WTC11 (cell line): Measurements from ENCODE around the gene SFT2D2. TPM values are rescaled to one million over a fixed set of nuclear protein-coding genes. Genes with fewer than 3 reads are reported as not detected.

Experiments
- ATAC-seq: fragments of 200-7000 bp; cut with Tn5 transposase; 2 replicates; pipeline ENCODE4 v1.10.0; 2021; ENCODE audit warnings: mild to moderate bottlenecking, moderate library complexity
- CTCF ChIA-PET: fragments of 300-600 bp; sonication (Branson Sonifier 250); formaldehyde crosslinking; loops from one replicate; lab custom pipeline; 2021; ENCODE audit warnings: antibody characterized with exemption; lab: Charles Lee
- POLR2A ChIA-PET: fragments of 350-600 bp; sonication (Branson Sonifier 250); formaldehyde crosslinking; loops from one replicate; lab custom pipeline; 2021; ENCODE audit warnings: antibody characterized with exemption; lab: Charles Lee
- DNase-seq: peaks from one replicate; pipeline ENCODE4 v3.0.0; 2021; ENCODE audit warnings: low spot score
- H3K27ac Mint-ChIP-seq: 2 replicates; pipeline ENCODE4 v1.8.0; 2021; ENCODE audit warnings: mixed read lengths
- H3K27me3 Mint-ChIP-seq: 2 replicates; pipeline ENCODE4 v1.8.0; 2021; ENCODE audit warnings: low read depth, mild to moderate bottlenecking, moderate library complexity, mixed read lengths
- H3K36me3 Mint-ChIP-seq: 2 replicates; pipeline ENCODE4 v1.8.0; 2021; ENCODE audit warnings: mixed read lengths
- H3K4me1 Mint-ChIP-seq: 2 replicates; pipeline ENCODE4 v1.8.0; 2022; ENCODE audit warnings: mixed read lengths
- H3K4me3 Mint-ChIP-seq: 2 replicates; pipeline ENCODE4 v1.8.0; 2021; ENCODE audit warnings: mild to moderate bottlenecking, moderate library complexity, mixed read lengths
- H3K9me3 Mint-ChIP-seq: 2 replicates; pipeline ENCODE4 v1.8.0; 2021; ENCODE audit warnings: mixed read lengths
- ATF1 ChIP-seq: sonication (generic); formaldehyde crosslinking; IDR thresholded peaks from 2 replicates; pipeline ENCODE4 v1.8.1; 2023; ENCODE audit warnings: mild to moderate bottlenecking, moderate library complexity, missing genetic modification reagents
- GABPB1 ChIP-seq: sonication (generic); formaldehyde crosslinking; IDR thresholded peaks from 2 replicates; pipeline ENCODE4 v1.8.1; 2023; ENCODE audit warnings: mild to moderate bottlenecking, missing genetic modification reagents
- JAZF1 ChIP-seq: fragments of 250-450 bp; sonication (Bioruptor Pico); IDR thresholded peaks from 2 replicates; pipeline ENCODE4 v1.9.0; 2021; ENCODE audit warnings: moderate library complexity, mild to moderate bottlenecking, inconsistent platforms
- MXD4 ChIP-seq: fragments of 250-450 bp; sonication (Bioruptor Pico); IDR thresholded peaks from 2 replicates; pipeline ENCODE4 v1.8.0; 2021; ENCODE audit warnings: mild to moderate bottlenecking, moderate library complexity, borderline replicate concordance
- NFATC4 ChIP-seq: fragments of 250-450 bp; sonication (Bioruptor Pico); IDR thresholded peaks from 2 replicates; pipeline ENCODE4 v1.9.0; 2021; ENCODE audit warnings: mild to moderate bottlenecking
- NFYB ChIP-seq: sonication (generic); formaldehyde crosslinking; conservative IDR thresholded peaks from 2 replicates; pipeline ENCODE4 v1.8.0; 2022; ENCODE audit warnings: low read depth, missing genetic modification reagents
- NR1H2 ChIP-seq: sonication (generic); formaldehyde crosslinking; IDR thresholded peaks from 2 replicates; pipeline ENCODE4 v1.9.0; 2021; ENCODE audit warnings: mild to moderate bottlenecking, moderate library complexity, missing genetic modification reagents
- NR2C2 ChIP-seq: sonication (generic); formaldehyde crosslinking; IDR thresholded peaks from 2 replicates; pipeline ENCODE4 v1.8.0; 2022; ENCODE audit warnings: mild to moderate bottlenecking, missing genetic modification reagents
- SMAD4 ChIP-seq: sonication (generic); formaldehyde crosslinking; IDR thresholded peaks from 2 replicates; pipeline ENCODE4 v1.8.0; 2022; ENCODE audit warnings: mild to moderate bottlenecking, missing genetic modification reagents
- SOX15 ChIP-seq: fragments of 250-450 bp; sonication (Bioruptor Pico); IDR thresholded peaks from 2 replicates; pipeline ENCODE4 v1.9.0; 2021; ENCODE audit warnings: mild to moderate bottlenecking
- SP1 ChIP-seq: sonication (generic); formaldehyde crosslinking; conservative IDR thresholded peaks from 2 replicates; pipeline ENCODE4 v1.8.1; 2022; ENCODE audit warnings: missing genetic modification reagents
- ZBTB21 ChIP-seq: sonication (generic); formaldehyde crosslinking; IDR thresholded peaks from 2 replicates; pipeline ENCODE4 v1.8.1; 2023; ENCODE audit warnings: mild to moderate bottlenecking, missing genetic modification reagents, borderline replicate concordance
- ZNF121 ChIP-seq: sonication (generic); formaldehyde crosslinking; IDR thresholded peaks from 2 replicates; pipeline ENCODE4 v1.8.0; 2023; ENCODE audit warnings: missing genetic modification reagents
- ZNF138 ChIP-seq: sonication (generic); formaldehyde crosslinking; conservative IDR thresholded peaks from 2 replicates; pipeline ENCODE4 v1.8.1; 2022; ENCODE audit warnings: mild to moderate bottlenecking, moderate library complexity, missing genetic modification reagents
- total RNA-seq: library from RNA; stranded (reverse); gene quantifications from 3 replicates; pipeline ENCODE4 v1.2.3, GENCODE V29; 2021
- TF ChIP-seq, protein P1 (sequence below): sonication (generic); formaldehyde crosslinking; IDR thresholded peaks from 2 replicates; pipeline ENCODE4 v1.8.1; 2023; ENCODE audit warnings: mild to moderate bottlenecking, missing genetic modification reagents
- TF ChIP-seq, protein P2 (sequence below): fragments of 250-450 bp; sonication (Bioruptor Pico); IDR thresholded peaks from 2 replicates; pipeline ENCODE4 v1.9.0; 2021; ENCODE audit warnings: mild to moderate bottlenecking
- TF ChIP-seq, protein P3 (sequence below): sonication (generic); formaldehyde crosslinking; IDR thresholded peaks from 2 replicates; pipeline ENCODE4 v1.8.1; 2022; ENCODE audit warnings: mild to moderate bottlenecking, moderate library complexity, missing genetic modification reagents
- TF ChIP-seq, protein P4 (sequence below): fragments of 250-450 bp; sonication (Bioruptor Pico); IDR thresholded peaks from 2 replicates; pipeline ENCODE4 v2.1.2; 2022; ENCODE audit warnings: mild to moderate bottlenecking, moderate library complexity
- TF ChIP-seq, protein P5 (sequence below): sonication (generic); formaldehyde crosslinking; IDR thresholded peaks from 2 replicates; pipeline ENCODE4 v1.8.0; 2022; ENCODE audit warnings: mild to moderate bottlenecking, missing genetic modification reagents
- TF ChIP-seq, protein P6 (sequence below): sonication (generic); formaldehyde crosslinking; IDR thresholded peaks from 2 replicates; pipeline ENCODE4 v1.8.1; 2023; ENCODE audit warnings: mild to moderate bottlenecking, missing genetic modification reagents, moderate library complexity
- TF ChIP-seq, protein P7 (sequence below): sonication (generic); formaldehyde crosslinking; IDR thresholded peaks from 2 replicates; pipeline ENCODE4 v1.8.0; 2022; ENCODE audit warnings: mild to moderate bottlenecking, missing genetic modification reagents

Gene SFT2D2
- total RNA-seq, 1 experiment from 2014 or later, result 23.2 TPM

DNA sequence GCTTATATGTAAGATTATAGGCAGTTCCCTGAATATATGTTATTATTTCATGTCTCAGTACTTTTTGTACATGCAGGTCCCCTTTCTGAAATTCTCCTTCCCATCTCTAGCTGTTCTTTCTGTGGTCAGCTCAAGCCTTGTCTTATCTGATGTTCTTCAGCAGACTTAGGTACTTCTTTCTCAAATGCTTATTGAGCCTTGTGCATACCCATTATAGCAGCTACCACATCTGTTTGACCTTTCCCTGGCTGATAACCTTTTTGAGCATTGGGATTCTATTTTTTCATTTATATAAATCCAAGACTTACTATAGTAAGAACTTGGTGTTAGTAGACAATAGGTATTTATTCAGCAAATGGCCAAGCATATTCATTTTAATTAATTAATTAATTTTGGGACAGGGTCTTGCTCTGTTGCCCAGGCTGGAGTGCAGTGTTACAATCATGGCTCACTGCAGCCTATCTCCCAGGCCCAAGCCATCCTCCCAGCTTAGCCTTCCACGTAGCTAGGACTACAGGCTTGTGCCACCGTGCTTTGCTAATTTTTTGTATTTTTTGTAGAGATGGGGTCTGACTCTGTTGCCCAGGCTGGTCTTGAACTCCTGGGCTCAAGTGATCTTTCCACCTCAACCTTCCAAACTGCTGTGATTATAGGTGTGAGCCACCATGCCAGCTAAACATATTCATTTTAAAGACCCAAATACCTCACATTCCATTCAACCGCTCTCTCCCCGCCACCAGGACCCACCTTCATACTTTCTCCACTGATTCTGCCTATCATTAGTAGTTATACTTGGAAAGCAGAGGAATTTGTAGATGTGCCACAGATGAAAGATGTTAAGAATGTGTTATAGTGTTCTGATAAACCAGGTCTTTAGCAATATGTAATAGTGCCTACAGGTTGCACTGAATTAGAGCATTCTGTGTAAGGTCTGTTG, 30.3 kb upstream of the SFT2D2 start:
- no peaks in the 10 kb centered on the region for H3K27me3 Mint-ChIP-seq
- ChIA-PET POLR2A (no interaction called here), CTCF (interaction anchor here (1.1 to 1.5 kb wide), 2 partner anchors 40 to 113 kb away, joined by 5 to 9 read pairs; no protein-coding TSS in a partner anchor)
- no peak for DNase-seq
- peaks cover 4% of the 10 kb centered on the region for H3K4me1 Mint-ChIP-seq
- no peak overlapping the region for H3K4me3 Mint-ChIP-seq
- H3K36me3 Mint-ChIP-seq, result peaks cover 30% of the 10 kb centered on the region
- TF ChIP-seq ZNF121 (CRISPR knock-in tag) (peak; percentile 78), MXD4 (CRISPR knock-in tag) (no peak)
- 0 out of 2 replicates have a peak overlapping the region, but pooled peaks have one; percentile 0 for H3K27ac Mint-ChIP-seq
- H3K9me3 Mint-ChIP-seq, result no peaks in the 10 kb centered on the region
- ATAC-seq, result peak; percentile 80

DNA sequence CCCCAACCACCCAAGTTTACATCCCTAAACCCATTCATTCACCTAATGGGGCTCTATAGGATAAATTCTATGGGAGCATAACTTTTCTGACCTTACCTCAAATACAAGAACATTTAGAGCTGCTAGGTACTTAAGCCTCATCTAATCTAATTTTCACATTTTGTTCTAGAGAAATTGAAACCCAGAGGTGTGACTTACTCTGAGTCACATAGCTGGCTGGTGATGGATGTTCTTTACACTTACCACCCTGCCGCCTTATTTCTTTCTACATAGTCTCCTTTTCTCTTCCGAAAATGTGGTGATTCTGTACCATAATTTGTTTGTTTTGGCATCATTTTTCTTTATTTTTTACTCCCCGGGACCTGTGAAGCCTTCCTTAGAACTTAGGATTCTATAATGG, 26.7 kb upstream of the SFT2D2 start:
- Mint-ChIP-seq H3K4me1 (peaks cover 10% of the 10 kb centered on the region), H3K36me3 (peaks cover 13% of the 10 kb centered on the region), H3K27me3 (no peaks in the 10 kb centered on the region), H3K9me3 (no peaks in the 10 kb centered on the region), H3K4me3 (no peak overlapping the region), H3K27ac (no peak overlapping the region)
- ATAC-seq (no peak), DNase-seq (no peak)
- POLR2A ChIA-PET, result no interaction called here
- TF ChIP-seq, protein P1, sequence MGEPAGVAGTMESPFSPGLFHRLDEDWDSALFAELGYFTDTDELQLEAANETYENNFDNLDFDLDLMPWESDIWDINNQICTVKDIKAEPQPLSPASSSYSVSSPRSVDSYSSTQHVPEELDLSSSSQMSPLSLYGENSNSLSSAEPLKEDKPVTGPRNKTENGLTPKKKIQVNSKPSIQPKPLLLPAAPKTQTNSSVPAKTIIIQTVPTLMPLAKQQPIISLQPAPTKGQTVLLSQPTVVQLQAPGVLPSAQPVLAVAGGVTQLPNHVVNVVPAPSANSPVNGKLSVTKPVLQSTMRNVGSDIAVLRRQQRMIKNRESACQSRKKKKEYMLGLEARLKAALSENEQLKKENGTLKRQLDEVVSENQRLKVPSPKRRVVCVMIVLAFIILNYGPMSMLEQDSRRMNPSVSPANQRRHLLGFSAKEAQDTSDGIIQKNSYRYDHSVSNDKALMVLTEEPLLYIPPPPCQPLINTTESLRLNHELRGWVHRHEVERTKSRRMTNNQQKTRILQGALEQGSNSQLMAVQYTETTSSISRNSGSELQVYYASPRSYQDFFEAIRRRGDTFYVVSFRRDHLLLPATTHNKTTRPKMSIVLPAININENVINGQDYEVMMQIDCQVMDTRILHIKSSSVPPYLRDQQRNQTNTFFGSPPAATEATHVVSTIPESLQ, result no peak
- TF ChIP-seq, protein P2, sequence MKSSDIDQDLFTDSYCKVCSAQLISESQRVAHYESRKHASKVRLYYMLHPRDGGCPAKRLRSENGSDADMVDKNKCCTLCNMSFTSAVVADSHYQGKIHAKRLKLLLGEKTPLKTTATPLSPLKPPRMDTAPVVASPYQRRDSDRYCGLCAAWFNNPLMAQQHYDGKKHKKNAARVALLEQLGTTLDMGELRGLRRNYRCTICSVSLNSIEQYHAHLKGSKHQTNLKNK (CRISPR knock-in tag), result no peak
- no peak for TF ChIP-seq ZNF138
- TF ChIP-seq, protein P3, sequence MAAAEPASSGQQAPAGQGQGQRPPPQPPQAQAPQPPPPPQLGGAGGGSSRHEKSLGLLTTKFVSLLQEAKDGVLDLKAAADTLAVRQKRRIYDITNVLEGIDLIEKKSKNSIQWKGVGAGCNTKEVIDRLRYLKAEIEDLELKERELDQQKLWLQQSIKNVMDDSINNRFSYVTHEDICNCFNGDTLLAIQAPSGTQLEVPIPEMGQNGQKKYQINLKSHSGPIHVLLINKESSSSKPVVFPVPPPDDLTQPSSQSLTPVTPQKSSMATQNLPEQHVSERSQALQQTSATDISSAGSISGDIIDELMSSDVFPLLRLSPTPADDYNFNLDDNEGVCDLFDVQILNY (CRISPR knock-in tag), result no peak
- TF ChIP-seq, protein P4, sequence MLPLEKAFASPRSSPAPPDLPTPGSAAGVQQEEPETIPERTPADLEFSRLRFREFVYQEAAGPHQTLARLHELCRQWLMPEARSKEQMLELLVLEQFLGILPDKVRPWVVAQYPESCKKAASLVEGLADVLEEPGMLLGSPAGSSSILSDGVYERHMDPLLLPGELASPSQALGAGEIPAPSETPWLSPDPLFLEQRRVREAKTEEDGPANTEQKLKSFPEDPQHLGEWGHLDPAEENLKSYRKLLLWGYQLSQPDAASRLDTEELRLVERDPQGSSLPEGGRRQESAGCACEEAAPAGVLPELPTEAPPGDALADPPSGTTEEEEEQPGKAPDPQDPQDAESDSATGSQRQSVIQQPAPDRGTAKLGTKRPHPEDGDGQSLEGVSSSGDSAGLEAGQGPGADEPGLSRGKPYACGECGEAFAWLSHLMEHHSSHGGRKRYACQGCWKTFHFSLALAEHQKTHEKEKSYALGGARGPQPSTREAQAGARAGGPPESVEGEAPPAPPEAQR (CRISPR knock-in tag), result no peak
- TF ChIP-seq, protein P5, sequence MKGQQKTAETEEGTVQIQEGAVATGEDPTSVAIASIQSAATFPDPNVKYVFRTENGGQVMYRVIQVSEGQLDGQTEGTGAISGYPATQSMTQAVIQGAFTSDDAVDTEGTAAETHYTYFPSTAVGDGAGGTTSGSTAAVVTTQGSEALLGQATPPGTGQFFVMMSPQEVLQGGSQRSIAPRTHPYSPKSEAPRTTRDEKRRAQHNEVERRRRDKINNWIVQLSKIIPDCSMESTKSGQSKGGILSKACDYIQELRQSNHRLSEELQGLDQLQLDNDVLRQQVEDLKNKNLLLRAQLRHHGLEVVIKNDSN (CRISPR knock-in tag), result no peak
- TF ChIP-seq NR1H2 (CRISPR knock-in tag), result no peak
- CTCF ChIA-PET, result no interaction called here

DNA sequence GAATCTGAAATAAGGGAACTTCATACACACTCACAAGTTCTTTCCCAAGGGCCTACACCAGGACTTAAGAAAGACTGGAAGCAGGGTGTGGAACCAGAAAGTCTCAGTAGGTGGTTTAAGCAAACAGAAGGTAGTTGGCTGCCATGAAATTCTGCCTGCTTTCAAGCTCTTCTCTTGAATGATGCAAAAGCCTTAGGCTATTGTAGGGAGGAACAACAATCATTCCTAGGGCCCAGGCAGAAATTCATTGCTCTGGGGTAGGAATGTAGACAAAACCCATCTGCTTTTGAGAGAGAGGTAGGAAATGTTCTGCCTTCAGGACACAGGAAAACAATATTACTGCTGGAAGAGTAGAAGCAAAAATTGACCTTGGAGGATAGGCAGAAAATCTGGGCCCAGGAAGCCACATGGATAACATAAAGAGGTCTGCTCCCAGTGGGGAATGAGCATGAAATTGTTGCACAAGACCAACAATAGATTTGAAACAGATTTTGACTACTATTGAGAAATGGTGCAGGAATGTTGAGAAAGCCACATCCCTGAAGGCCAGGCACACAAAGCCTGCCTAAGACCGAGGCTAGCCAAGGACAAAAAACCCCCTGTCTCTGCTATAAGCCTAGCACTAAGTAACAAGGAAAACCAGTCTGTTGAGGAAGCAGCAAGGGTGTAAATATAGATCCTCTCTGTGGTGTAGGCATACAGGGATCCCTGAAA, 22.7 kb upstream of the SFT2D2 start:
- peaks cover 28% of the 10 kb centered on the region for H3K36me3 Mint-ChIP-seq

DNA sequence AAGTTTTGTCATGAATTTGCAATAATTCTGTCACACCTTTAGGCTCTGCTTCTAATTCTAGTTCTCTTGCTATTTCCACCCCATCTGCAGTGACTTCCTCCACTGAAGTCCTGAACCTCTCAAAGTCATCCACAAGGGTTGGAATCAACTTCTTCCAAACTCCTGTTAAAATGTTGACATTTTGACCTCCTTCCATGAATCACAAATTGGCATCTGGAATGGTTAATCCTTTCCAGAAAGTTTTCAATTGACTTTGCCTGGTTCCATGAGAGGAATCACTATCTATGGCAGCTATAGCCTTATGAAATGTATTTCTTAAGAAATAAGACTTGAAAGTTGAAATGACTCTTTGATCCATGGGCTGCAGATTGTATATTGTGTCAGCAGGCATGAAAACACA, 19.7 kb upstream of the SFT2D2 start:
- ChIA-PET CTCF (no interaction called here), POLR2A (no interaction called here)
- ATAC-seq (no peak), DNase-seq (no peak)
- H3K9me3 Mint-ChIP-seq, result peaks cover 29% of the 10 kb centered on the region
- peaks cover 34% of the 10 kb centered on the region for H3K36me3 Mint-ChIP-seq
- H3K27ac Mint-ChIP-seq, result no peak overlapping the region
- H3K4me1 Mint-ChIP-seq, result peaks cover 5% of the 10 kb centered on the region; the same call in 1 of the 2 replicates
- no peaks in the 10 kb centered on the region for H3K27me3 Mint-ChIP-seq
- H3K4me3 Mint-ChIP-seq, result no peak overlapping the region
- TF ChIP-seq JAZF1 (CRISPR knock-in tag), result no peak
- TF ChIP-seq ZBTB21 (CRISPR knock-in tag), result no peak
- no peak for TF ChIP-seq SP1 (CRISPR knock-in tag)
- no peak for TF ChIP-seq NFYB (CRISPR knock-in tag)
- TF ChIP-seq NFATC4 (CRISPR knock-in tag), result no peak
- TF ChIP-seq, protein P6, sequence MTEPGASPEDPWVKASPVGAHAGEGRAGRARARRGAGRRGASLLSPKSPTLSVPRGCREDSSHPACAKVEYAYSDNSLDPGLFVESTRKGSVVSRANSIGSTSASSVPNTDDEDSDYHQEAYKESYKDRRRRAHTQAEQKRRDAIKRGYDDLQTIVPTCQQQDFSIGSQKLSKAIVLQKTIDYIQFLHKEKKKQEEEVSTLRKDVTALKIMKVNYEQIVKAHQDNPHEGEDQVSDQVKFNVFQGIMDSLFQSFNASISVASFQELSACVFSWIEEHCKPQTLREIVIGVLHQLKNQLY, result no peak
- TF ChIP-seq, protein P5 (CRISPR knock-in tag), result no peak
- no peak for TF ChIP-seq ATF1
- TF ChIP-seq SMAD4 (CRISPR knock-in tag), result no peak
- TF ChIP-seq, protein P7, sequence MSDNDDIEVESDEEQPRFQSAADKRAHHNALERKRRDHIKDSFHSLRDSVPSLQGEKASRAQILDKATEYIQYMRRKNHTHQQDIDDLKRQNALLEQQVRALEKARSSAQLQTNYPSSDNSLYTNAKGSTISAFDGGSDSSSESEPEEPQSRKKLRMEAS, result no peak
- no peak for TF ChIP-seq SOX15

More for the DNA sequence above, 22.7 kb upstream of the SFT2D2 start:
- peak; percentile 46 for ATAC-seq
- Mint-ChIP-seq H3K4me3 (no peak overlapping the region), H3K4me1 (peaks cover 5% of the 10 kb centered on the region; the same call in 1 of the 2 replicates), H3K9me3 (peaks cover 13% of the 10 kb centered on the region), H3K27me3 (no peaks in the 10 kb centered on the region), H3K27ac (peak overlapping the region; percentile 48; the same call in 1 of the 2 replicates)
- no peak for DNase-seq
- ChIA-PET CTCF (no interaction called here), POLR2A (no interaction called here)
- TF ChIP-seq NR2C2 (CRISPR knock-in tag) (no peak), GABPB1 (CRISPR knock-in tag) (peak; percentile 57; the same call in 1 of the 2 replicates)
